Stimulated activated CD8-positive, alpha-beta memory T cell treated with anti-CD3 and anti-CD28 coated beads, Interleukin-7, amount 100 ng/mL, for 24 hours (primary cell): ENCODE results near the gene RPGRIP1L.
"Not testable (repeated sequence)": the region's sequence is repeated elsewhere in the genome, so short reads cannot be mapped to it uniquely, and the experiment has no call there.

Experiments used
- DNase-seq: peaks from one replicate; pipeline ENCODE4 v3.0.0-alpha.2; 2020; ENCODE audit warnings: low read depth

RPGRIP1L gene

GRCh38 chr16:53712065-53712464, 8.4 kb upstream of the RPGRIP1L start:
- DNase-seq = no peak

GRCh38 chr16:53711390-53711789, 7.7 kb upstream of the RPGRIP1L start:
- DNase-seq = no peak

GRCh38 chr16:53708490-53708889, 4.8 kb upstream of the RPGRIP1L start:
- DNase-seq = no peak

- no peak for DNase-seq
Observed at GRCh38 chr16:53707671-53708070, 4.0 kb upstream of the RPGRIP1L start.

- DNase-seq = no peak
Observed at GRCh38 chr16:53704445-53704813, 770 bp upstream of the RPGRIP1L start.

- DNase-seq = not testable (repeated sequence)
Observed at GRCh38 chr16:53698271-53698670, 5.4 kb downstream of the RPGRIP1L start.

- DNase-seq = no peak
Observed at GRCh38 chr16:53695070-53695469, 8.6 kb downstream of the RPGRIP1L start.

- no peak for DNase-seq
Observed at GRCh38 chr16:53693320-53693719, 10.3 kb downstream of the RPGRIP1L start.

- no peak for DNase-seq
Observed at GRCh38 chr16:53692146-53692545, 11.5 kb downstream of the RPGRIP1L start.

- DNase-seq = no peak
Observed at GRCh38 chr16:53690771-53691170, 12.9 kb downstream of the RPGRIP1L start.

- no peak for DNase-seq
Observed at GRCh38 chr16:53689636-53690035, 14.0 kb downstream of the RPGRIP1L start.

GRCh38 chr16:53686710-53687109, 16.9 kb downstream of the RPGRIP1L start:
- DNase-seq = no peak

GRCh38 chr16:53685334-53685733, 18.3 kb downstream of the RPGRIP1L start:
- DNase-seq = not testable (repeated sequence)

GRCh38 chr16:53681354-53681753, 22.3 kb downstream of the RPGRIP1L start:
- no peak for DNase-seq

- DNase-seq = no peak
Observed at GRCh38 chr16:53680756-53681155, 22.9 kb downstream of the RPGRIP1L start.

- no peak for DNase-seq
Observed at GRCh38 chr16:53678756-53679343, 24.8 kb downstream of the RPGRIP1L start.

GRCh38 chr16:53678155-53678554, 25.5 kb downstream of the RPGRIP1L start:
- no peak for DNase-seq

- no peak for DNase-seq
Observed at GRCh38 chr16:53673189-53673588, 30.5 kb downstream of the RPGRIP1L start.

GRCh38 chr16:53672461-53672860, 31.2 kb downstream of the RPGRIP1L start:
- no peak for DNase-seq

- no peak for DNase-seq
Observed at GRCh38 chr16:53668869-53669268, 34.8 kb downstream of the RPGRIP1L start.

GRCh38 chr16:53666786-53667415, 36.8 kb downstream of the RPGRIP1L start:
- no peak for DNase-seq

- no peak for DNase-seq
Observed at GRCh38 chr16:53664724-53665345, 38.8 kb downstream of the RPGRIP1L start.

- DNase-seq = no peak
Observed at GRCh38 chr16:53662072-53662471, 41.6 kb downstream of the RPGRIP1L start.

- DNase-seq = no peak
Observed at GRCh38 chr16:53654946-53655345, 48.7 kb downstream of the RPGRIP1L start.
